ENCODE results near the gene CRIP1.

The CRIP1 gene

GRCh38 chr14:105499256-105500035 lies 12.8 kb downstream of the CRIP1 start:
- H3K9me3 ChIP-seq (ENCODE audit: control insufficient read depth, low read length) = no peaks in the 10 kb centered on the region
- H3K79me1 ChIP-seq (replicated peaks; ENCODE audit: low read length, poor library complexity, severe bottlenecking) = no peaks in the 10 kb centered on the region
- no peak overlapping the region for H2BK15ac ChIP-seq (ENCODE audit: low read depth, poor library complexity, severe bottlenecking)
- no peak overlapping the region for H3K23ac ChIP-seq (ENCODE audit: low read length in 2 of 2)
- H2BK5ac ChIP-seq (ENCODE audit: low read depth, low read length, poor library complexity, severe bottlenecking) = no peak overlapping the region
- H3K4me1 ChIP-seq (ENCODE audit: control insufficient read depth, insufficient read depth, low read depth, low read length) = peaks cover 2% of the 10 kb centered on the region
- H3K14ac ChIP-seq (ENCODE audit: low read length in 2 of 2) = no peak overlapping the region
- H3K36me3 ChIP-seq (ENCODE audit: control insufficient read depth in 1 of 2, insufficient read depth in 2 of 2, low read depth in 1 of 2, low read length in 2 of 2) = peaks cover 0 to 9% of the 10 kb centered on the region in 2 experiments
- H3K4me3 ChIP-seq (ENCODE audit: insufficient read depth in 1 of 2, low read depth in 1 of 2, low read length in 2 of 2) = no peak overlapping the region
- DNase-seq = no peak
- H3K27me3 ChIP-seq (ENCODE audit: control insufficient read depth in 1 of 2, insufficient read depth in 1 of 2, low read length in 2 of 2) = peaks cover 0 to 3% of the 10 kb centered on the region in 2 experiments
- H3K4me2 ChIP-seq (ENCODE audit: low read length, poor library complexity, severe bottlenecking) = no peak overlapping the region
- H3K27ac ChIP-seq (ENCODE audit: low read length, poor library complexity, severe bottlenecking) = no peak overlapping the region
- H4K91ac ChIP-seq (ENCODE audit: low read length) = no peak overlapping the region
- no peak overlapping the region for H2BK120ac ChIP-seq (ENCODE audit: low read depth, low read length)
- H4K8ac ChIP-seq (ENCODE audit: low read length) = no peak overlapping the region
- H2AK5ac ChIP-seq (ENCODE audit: low read length, severe bottlenecking) = no peak overlapping the region
- no peak overlapping the region for H2AFZ ChIP-seq (ENCODE audit: low read depth, low read length)
- H2BK12ac ChIP-seq (ENCODE audit: low read length in 2 of 2) = no peak overlapping the region
- H3K18ac ChIP-seq (ENCODE audit: low read depth in 1 of 2, low read length in 2 of 2) = no peak overlapping the region
- 93% methylated on average over 26 of the region's 27 CpGs for WGBS
- no peak overlapping the region for H3K4ac ChIP-seq (ENCODE audit: low read depth in 1 of 2, low read length in 2 of 2)
- H3K9ac ChIP-seq (ENCODE audit: low read length) = no peak overlapping the region

GRCh38 chr14:105500036-105500725 lies 13.5 kb downstream of the CRIP1 start:
- no peak overlapping the region for H3K23ac ChIP-seq (ENCODE audit: low read length in 2 of 2)
- peaks cover 2% of the 10 kb centered on the region for H3K4me1 ChIP-seq (ENCODE audit: control insufficient read depth, insufficient read depth, low read depth, low read length)
- H2BK5ac ChIP-seq (ENCODE audit: low read depth, low read length, poor library complexity, severe bottlenecking) = no peak overlapping the region
- no peak for DNase-seq
- 86% methylated on average over 21 of the region's 21 CpGs for WGBS
- H2AFZ ChIP-seq (ENCODE audit: low read depth, low read length) = no peak overlapping the region
- H3K9ac ChIP-seq (ENCODE audit: low read length) = no peak overlapping the region
- H3K36me3 ChIP-seq (ENCODE audit: control insufficient read depth in 1 of 2, insufficient read depth in 2 of 2, low read depth in 1 of 2, low read length in 2 of 2) = peaks cover 0 to 9% of the 10 kb centered on the region in 2 experiments
- H3K4me2 ChIP-seq (ENCODE audit: low read length, poor library complexity, severe bottlenecking) = no peak overlapping the region
- H2BK12ac ChIP-seq (ENCODE audit: low read length in 2 of 2) = no peak overlapping the region
- H3K14ac ChIP-seq (ENCODE audit: low read length in 2 of 2) = no peak overlapping the region
- no peaks in the 10 kb centered on the region for H3K79me1 ChIP-seq (replicated peaks; ENCODE audit: low read length, poor library complexity, severe bottlenecking)
- no peak overlapping the region for H3K4ac ChIP-seq (ENCODE audit: low read depth in 1 of 2, low read length in 2 of 2)
- no peak overlapping the region for H3K18ac ChIP-seq (ENCODE audit: low read depth in 1 of 2, low read length in 2 of 2)
- no peaks in the 10 kb centered on the region for H3K9me3 ChIP-seq (ENCODE audit: control insufficient read depth, low read length)
- no peak overlapping the region for H3K4me3 ChIP-seq (ENCODE audit: insufficient read depth in 1 of 2, low read depth in 1 of 2, low read length in 2 of 2)
- no peak overlapping the region for H2BK15ac ChIP-seq (ENCODE audit: low read depth, poor library complexity, severe bottlenecking)
- no peak overlapping the region for H2BK120ac ChIP-seq (ENCODE audit: low read depth, low read length)
- no peak overlapping the region for H2AK5ac ChIP-seq (ENCODE audit: low read length, severe bottlenecking)
- peaks cover 0 to 8% of the 10 kb centered on the region in 2 experiments for H3K27me3 ChIP-seq (ENCODE audit: control insufficient read depth in 1 of 2, insufficient read depth in 1 of 2, low read length in 2 of 2)
- H3K27ac ChIP-seq (ENCODE audit: low read length, poor library complexity, severe bottlenecking) = no peak overlapping the region
- H4K91ac ChIP-seq (ENCODE audit: low read length) = no peak overlapping the region
- H4K8ac ChIP-seq (ENCODE audit: low read length) = no peak overlapping the region

GRCh38 chr14:105500726-105501101 lies 14.0 kb downstream of the CRIP1 start:
- Histone ChIP-seq H3K27me3 (ENCODE audit: control insufficient read depth in 1 of 2, insufficient read depth in 1 of 2, low read length in 2 of 2) (peaks cover 0 to 11% of the 10 kb centered on the region in 2 experiments), H2AFZ (ENCODE audit: low read depth, low read length) (no peak overlapping the region), H2AK5ac (ENCODE audit: low read length, severe bottlenecking) (no peak overlapping the region), H3K4me3 (ENCODE audit: insufficient read depth in 1 of 2, low read depth in 1 of 2, low read length in 2 of 2) (no peak overlapping the region), H2BK12ac (ENCODE audit: low read length in 2 of 2) (no peak overlapping the region), H2BK5ac (ENCODE audit: low read depth, low read length, poor library complexity, severe bottlenecking) (no peak overlapping the region), H4K8ac (ENCODE audit: low read length) (no peak overlapping the region), H3K9ac (ENCODE audit: low read length) (no peak overlapping the region), H2BK15ac (ENCODE audit: low read depth, poor library complexity, severe bottlenecking) (no peak overlapping the region), H3K4me2 (ENCODE audit: low read length, poor library complexity, severe bottlenecking) (no peak overlapping the region), H3K14ac (ENCODE audit: low read length in 2 of 2) (no peak overlapping the region), H3K4me1 (ENCODE audit: control insufficient read depth, insufficient read depth, low read depth, low read length) (peaks cover 2% of the 10 kb centered on the region), H3K9me3 (ENCODE audit: control insufficient read depth, low read length) (no peaks in the 10 kb centered on the region), H3K4ac (ENCODE audit: low read depth in 1 of 2, low read length in 2 of 2) (no peak overlapping the region), H3K27ac (ENCODE audit: low read length, poor library complexity, severe bottlenecking) (no peak overlapping the region), H3K18ac (ENCODE audit: low read depth in 1 of 2, low read length in 2 of 2) (no peak overlapping the region), H3K36me3 (ENCODE audit: control insufficient read depth in 1 of 2, insufficient read depth in 2 of 2, low read depth in 1 of 2, low read length in 2 of 2) (peaks cover 0 to 9% of the 10 kb centered on the region in 2 experiments), H3K23ac (ENCODE audit: low read length in 2 of 2) (no peak overlapping the region), H3K79me1 (replicated peaks; ENCODE audit: low read length, poor library complexity, severe bottlenecking) (no peaks in the 10 kb centered on the region), H2BK120ac (ENCODE audit: low read depth, low read length) (no peak overlapping the region), H4K91ac (ENCODE audit: low read length) (no peak overlapping the region)
- DNase-seq = no peak
- 72% methylated on average over 10 of the region's 10 CpGs for WGBS

GRCh38 chr14:105501504-105502291 lies 15.0 kb downstream of the CRIP1 start:
- Histone ChIP-seq H3K4ac (ENCODE audit: low read depth in 1 of 2, low read length in 2 of 2) (no peak overlapping the region), H2AK5ac (ENCODE audit: low read length, severe bottlenecking) (no peak overlapping the region), H2BK5ac (ENCODE audit: low read depth, low read length, poor library complexity, severe bottlenecking) (no peak overlapping the region)

More at GRCh38 chr14:105501504-105502291, 15.0 kb downstream of the CRIP1 start:
- 90% methylated on average over 11 of the region's 13 CpGs for WGBS
- no peak for DNase-seq
- peaks cover 2% of the 10 kb centered on the region for H3K4me1 ChIP-seq (ENCODE audit: control insufficient read depth, insufficient read depth, low read depth, low read length)
- no peak overlapping the region for H2BK15ac ChIP-seq (ENCODE audit: low read depth, poor library complexity, severe bottlenecking)
- H2BK120ac ChIP-seq (ENCODE audit: low read depth, low read length) = no peak overlapping the region
- H3K27ac ChIP-seq (ENCODE audit: low read length, poor library complexity, severe bottlenecking) = no peak overlapping the region
- H3K9ac ChIP-seq (ENCODE audit: low read length) = no peak overlapping the region
- H3K23ac ChIP-seq (ENCODE audit: low read length in 2 of 2) = no peak overlapping the region
- no peak overlapping the region for H3K14ac ChIP-seq (ENCODE audit: low read length in 2 of 2)
- H3K4me3 ChIP-seq (ENCODE audit: insufficient read depth in 1 of 2, low read depth in 1 of 2, low read length in 2 of 2) = no peak overlapping the region
- H3K4me2 ChIP-seq (ENCODE audit: low read length, poor library complexity, severe bottlenecking) = no peak overlapping the region
- peaks cover 0 to 7% of the 10 kb centered on the region in 2 experiments for H3K36me3 ChIP-seq (ENCODE audit: control insufficient read depth in 1 of 2, insufficient read depth in 2 of 2, low read depth in 1 of 2, low read length in 2 of 2)
- H3K27me3 ChIP-seq (ENCODE audit: control insufficient read depth in 1 of 2, insufficient read depth in 1 of 2, low read length in 2 of 2) = peaks cover 0 to 11% of the 10 kb centered on the region in 2 experiments
- H3K9me3 ChIP-seq (ENCODE audit: control insufficient read depth, low read length) = no peaks in the 10 kb centered on the region
- H3K79me1 ChIP-seq (replicated peaks; ENCODE audit: low read length, poor library complexity, severe bottlenecking) = no peaks in the 10 kb centered on the region
- H4K91ac ChIP-seq (ENCODE audit: low read length) = no peak overlapping the region
- H3K18ac ChIP-seq (ENCODE audit: low read depth in 1 of 2, low read length in 2 of 2) = no peak overlapping the region
- H4K8ac ChIP-seq (ENCODE audit: low read length) = no peak overlapping the region
- no peak overlapping the region for H2AFZ ChIP-seq (ENCODE audit: low read depth, low read length)
- no peak overlapping the region for H2BK12ac ChIP-seq (ENCODE audit: low read length in 2 of 2)

Measured in mesenchymal stem cell (in vitro differentiated cells and primary cell).